GM19455 (cell line): ENCODE results near the gene MCAT.
"Not testable (repeated sequence)": the region's sequence is repeated elsewhere in the genome, so short reads cannot be mapped to it uniquely, and the experiment has no call there.

Experiments used
- ATAC-seq: cut with Tn5 transposase; IDR thresholded peaks from one replicate; pipeline ENCODE4 v1.9.1; 2021; ENCODE audit not compliant: unreplicated experiment

The MCAT gene

DNA sequence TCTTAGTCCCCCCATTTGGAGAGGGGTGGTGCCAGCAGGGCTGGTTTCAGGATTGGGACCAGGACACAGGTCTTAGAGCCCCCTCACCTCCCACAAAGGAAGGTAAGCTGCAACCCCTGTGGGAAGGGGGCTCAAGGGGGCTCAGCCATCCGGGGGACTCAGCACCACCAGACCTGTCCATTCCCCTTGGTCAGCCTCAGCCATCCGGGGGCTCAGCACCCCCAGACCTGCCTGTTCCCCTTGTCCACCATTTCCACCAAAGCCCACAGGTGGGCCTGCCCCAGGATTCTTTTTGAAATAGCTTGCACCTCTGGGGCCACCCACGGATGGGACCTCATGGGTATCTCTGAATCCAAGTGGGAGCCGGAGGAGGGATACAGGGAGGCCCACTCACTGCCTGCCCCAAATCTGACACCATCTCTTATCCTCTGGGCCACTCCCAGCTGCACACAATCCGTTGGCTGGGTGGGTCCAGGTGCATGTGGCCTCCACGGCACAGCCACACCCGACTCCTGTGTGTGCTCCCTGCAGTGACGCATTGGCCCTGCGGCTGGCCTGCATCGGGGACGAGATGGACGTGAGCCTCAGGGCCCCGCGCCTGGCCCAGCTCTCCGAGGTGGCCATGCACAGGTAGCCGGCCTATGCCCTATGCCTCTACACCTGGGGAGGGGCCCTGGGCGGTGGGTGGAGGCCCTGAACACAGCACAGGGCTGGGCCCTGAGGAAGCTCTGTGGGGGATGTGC is 15.9 kb downstream of the MCAT start:
- no peak for ATAC-seq

DNA sequence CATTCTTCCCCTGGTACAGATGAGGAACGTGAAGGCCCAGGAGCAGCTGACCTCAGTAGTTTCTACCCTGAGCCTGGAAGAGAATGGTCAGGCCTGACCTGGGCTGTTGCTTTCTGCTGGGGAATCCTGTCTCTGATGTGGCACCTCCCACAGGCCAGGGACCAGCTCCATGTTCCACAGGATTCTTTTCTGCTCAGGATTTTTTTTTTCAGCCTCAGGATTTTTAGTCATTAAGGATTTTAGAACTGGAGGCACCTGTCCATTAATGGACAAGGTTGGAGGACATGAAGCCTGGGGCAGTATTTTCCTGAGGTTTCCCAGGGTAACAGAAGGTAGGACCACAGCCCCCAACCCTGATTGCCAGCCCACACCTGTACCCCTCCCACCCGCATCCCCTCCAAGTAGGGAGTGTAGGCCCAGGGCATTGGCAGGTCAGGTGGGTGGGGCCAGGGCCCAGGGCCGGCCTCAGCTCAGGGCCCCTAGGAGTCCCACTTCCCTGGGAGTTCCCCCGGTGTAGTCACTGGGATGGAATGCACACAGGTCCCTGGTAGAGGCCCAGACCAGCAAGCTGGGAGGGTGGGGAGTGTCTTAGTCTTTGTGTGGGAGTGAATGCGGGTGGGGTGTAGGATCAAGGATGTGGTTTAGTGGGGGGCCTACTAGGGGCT is 16.6 kb downstream of the MCAT start:
- no peak for ATAC-seq

DNA sequence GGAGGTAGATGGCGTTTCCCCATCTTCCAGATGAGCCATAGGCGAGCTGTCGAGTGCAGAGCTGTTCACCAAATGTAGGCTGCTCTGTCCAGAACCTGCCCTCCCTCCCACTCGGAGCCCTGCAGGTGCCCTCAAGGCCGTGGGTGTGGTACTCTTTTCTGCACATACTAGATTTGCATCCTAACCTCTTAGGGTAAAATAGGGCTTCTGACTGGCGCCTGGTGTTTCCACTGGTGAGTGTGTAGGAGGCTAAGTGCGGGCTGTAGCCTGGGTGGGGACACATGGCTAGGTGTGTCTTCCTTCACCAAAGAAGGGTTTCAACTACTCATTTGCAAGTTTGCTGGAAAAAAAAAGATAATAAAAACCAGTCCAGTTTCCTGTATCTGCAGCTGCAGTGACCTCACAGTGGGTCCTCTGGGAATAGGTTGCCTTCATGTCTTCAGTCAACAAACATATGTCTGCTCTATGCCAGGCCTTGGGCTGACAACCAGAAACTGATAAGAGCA is 24.2 kb downstream of the MCAT start:
- peak; percentile 58 for ATAC-seq

DNA sequence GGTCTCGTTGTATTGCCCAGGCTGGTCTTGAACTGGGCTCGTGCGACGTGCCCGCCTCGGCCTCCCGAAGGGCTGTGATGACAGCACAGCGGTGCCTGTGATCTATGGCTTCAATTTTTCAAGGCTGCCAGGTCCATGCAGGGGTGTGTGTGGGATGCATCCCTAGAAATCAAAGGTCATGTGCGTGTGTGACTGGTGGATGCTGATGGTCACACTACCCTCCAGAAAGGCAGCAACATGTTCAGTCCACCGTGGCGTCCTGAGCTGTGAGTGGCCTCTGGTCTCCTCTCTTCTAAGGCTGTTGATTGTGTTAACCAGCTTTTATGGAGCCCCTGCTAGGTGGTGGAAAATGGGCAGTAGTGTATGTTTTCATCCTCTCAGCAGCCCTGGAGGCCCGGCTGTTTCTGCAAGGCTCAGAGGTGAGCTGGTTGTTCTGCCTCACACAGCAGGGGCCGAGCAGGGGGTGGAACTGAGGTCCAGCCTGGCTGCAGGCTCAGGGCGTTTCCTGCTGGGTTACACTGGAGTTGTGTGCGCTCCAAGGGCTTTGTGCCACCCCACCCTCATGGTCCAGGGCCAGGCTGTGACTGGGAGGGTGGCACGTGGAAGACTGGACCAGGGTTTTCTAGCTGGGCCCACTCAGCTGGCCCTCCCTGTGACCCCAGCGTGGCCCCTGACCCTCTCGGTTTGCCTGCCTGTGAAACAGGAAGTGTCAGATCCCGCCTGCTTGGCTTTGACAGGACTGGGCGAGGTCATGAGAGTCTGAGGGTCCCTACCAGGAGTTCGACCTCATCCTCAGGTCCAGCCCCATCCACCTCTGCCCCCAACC is 25.0 kb downstream of the MCAT start:
- ATAC-seq: no peak

DNA sequence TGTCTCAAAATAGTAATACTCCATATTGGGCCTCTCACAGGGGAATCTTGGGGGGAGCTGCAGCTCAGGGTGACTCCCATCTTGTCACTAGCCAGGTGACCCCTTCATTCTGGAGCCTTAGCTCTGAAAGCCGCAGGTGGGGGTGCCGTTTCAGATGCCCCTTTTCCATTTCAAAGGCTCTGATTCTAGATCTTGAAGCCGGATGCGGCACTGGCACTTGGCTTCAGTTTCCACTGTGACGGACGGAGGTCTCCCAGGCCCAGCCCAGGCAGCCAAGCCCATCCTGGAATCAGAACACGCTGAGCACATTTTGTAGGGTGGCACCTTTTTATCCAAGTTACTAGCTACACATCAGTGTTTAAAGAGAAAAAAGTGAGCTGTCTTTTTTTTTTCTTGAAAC is 26.3 kb downstream of the MCAT start:
- ATAC-seq: no peak

DNA sequence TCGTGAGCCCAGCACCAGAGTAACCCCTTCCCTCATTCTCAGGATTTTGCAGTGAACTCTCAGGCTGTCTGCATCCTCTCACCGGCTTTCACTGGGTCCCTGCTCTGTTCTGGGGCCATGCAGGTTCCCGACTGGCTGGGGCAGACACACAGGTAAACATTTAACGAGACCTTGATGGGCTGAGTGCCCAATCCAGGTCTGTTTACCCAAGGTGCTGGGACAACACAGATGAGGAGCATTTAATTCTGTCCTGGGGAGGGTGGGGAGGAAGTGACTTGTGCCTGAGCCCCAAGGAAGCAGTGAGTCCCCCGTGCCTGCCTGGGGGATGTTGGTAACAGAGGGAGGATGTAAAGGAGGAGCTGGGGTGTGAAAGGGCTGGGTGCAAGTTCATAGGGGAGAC is 28.2 kb downstream of the MCAT start:
- no peak for ATAC-seq

DNA sequence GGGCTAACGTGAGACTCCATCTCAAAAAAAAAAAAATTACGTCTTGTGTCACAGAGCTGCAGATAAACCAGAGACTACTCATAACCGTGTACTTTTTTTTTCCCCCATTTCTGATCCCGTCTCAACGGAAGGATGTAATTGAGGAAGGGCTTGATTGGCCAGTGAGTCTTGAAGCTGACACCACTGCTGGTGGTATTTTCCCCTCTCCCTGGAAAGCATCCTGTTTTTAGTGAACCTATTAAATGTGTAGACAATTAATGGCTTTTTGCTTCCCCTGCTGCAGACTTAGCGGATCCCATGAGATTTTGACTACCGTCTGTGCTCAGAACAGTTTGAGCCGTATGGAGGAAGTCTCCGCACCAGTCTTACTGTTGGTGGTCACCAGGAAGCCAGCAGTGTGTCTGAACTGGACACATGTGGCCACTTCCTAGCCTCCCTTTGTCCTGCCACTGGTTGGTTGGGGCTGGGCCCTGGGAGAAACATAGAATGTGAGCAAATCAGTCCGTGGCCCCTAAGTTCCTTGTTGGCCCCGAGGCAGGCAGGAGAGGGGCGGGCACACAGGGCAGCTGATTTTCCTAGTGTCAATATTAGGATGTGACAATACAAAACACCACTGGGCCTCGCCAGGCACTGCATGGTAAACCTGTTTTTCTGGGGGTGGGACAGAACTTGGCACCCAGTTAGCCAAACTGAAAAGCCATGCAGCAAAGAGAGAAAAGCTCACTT is 29.5 kb downstream of the MCAT start:
- no peak for ATAC-seq

DNA sequence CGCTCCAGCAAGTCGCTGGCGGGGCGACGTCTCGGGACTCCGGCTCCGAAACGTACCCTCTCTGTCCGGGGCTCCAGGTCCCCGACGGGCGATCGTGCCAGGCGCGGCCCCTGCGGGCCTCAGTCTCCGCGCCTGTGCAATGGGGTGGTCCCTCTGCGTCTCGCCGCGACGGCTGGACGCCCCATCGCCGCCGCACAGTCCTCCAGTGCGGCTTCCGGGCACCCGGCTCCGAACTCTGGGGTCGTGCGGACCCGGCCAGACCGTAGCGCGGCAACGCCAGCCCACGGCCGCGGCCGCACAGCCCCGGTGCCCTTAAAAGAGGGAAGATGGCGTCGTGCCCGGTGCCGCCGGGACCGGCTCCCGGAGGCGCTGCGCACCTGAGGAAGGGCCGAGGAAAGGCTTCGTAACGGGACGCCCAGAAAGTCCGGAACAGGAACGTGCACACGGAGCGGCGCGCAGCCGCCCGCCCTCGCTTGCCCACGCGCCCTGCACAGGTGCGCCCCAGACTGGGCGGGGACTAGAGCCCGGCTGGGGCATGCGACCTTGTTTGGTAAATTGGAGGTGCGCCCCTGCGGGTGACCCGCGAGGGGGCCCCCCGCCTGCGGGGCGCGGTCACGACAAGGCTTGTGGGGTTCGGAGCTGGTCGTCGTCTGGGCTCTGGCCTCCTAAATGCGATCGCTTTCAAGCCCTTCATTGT is 32.1 kb downstream of the MCAT start:
- no peak for ATAC-seq

DNA sequence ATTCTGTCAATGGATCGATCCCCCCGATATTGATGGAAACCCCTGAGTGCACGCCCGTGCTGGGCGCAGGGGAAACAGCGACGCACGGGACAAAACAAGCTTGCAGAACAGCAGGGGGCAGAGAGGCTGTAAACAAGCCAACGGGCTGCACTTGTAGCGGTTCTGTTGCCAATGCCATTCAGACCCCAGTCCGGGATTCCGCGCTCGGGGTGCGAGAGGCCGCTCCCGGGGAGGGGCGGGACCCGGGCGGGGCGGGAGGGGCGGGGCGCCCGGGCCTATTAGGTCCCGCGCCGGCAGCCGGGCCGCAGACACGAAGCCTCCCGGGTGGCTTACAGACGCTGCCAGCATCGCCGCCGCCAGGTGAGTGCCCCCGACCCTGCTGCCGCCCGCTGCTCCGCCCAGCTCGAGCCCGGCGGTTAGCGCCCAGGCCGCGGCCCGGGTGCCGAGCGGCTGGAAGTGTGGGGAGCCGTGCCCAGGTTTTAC is 32.7 kb downstream of the MCAT start, which contains the start of gene BIK:
TSS of gene BIK (plus strand) at position 307 of the 483 bp plus-strand sequence. CDS start 13,273 bp downstream, outside the sequence.
- no peak for ATAC-seq

DNA sequence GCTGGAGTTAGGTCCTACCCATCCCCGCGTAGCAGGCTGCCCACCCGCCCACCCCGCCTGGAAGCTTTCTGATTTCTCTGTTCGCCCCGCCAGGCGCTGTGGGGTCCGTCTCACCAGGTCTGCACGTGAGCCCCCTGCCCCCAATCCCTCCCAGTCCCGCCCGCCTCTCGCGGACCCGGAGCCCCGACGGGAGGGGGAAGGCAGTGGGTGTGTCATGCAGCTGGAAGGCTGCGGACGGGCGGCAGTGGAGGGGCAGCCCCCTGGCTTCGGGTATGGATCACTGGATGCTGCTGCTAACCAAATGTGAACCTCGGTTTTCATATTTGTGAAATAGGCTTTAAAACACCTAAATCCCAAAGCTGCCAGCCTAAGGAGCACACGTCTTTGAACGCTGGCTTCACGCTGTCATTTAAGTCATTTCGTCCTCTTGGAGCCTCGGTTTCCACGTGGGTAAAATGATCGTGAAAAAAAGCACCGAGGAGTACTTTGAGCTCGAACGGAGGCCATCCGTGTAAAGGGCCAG is 33.2 kb downstream of the MCAT start:
- no peak for ATAC-seq

DNA sequence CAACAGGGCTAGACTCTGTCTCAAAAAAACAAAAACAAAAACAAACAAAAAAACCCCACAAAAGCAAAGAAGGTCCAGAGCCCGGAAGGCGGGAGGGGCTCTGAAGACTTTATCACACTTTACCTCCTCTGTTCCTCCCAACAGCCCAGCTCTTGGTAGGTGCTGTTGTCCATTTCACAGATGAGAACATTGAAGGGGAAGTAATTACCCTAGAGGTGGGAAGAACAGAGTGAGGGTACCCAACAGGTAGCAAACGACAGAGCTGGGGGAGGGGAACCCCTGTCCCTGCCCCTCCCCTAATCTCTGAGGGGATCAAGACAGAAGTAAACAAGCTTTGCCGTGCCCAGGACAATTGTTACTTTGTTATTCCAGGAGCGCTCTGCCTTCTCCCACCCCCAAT is 33.7 kb downstream of the MCAT start:
- ATAC-seq: no peak

DNA sequence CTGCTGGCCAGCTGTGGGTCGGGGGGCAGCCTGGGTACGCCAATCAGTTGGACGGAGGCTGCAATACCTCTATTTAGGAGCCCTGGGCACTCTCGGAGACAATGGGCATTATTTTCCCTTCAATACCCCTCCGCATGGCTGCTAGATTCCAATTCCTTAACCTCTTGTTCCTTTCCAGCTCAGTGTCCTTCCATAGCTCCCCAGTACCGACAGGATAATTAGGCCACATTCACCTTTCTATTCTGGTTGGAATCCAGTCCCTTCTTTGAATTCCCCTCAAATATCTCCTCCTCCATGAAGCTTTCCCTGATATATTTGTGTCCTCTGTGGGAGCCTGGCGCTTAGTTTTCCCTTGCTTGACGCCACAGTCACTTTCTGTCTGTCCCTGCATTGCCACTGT is 36.9 kb downstream of the MCAT start:
- ATAC-seq: no peak

DNA sequence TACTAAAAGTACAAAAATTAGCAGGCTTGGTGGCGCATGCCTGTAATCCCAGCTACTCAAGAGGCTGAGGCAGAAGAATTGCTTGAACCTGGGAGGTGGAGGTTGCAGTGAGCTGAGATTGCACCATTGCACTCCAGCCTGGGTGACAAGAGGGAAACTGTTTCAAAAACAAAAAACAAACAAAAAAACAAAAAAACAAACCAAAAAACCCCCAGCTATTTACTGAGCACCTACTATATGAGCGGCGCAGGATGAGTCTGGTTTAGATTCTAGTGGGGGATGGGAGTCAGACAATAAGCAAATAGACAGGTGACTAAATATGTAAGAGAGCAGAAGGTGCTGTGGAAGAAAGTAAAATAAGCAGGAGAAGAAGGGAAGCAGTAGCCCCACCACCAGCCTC is 38.2 kb downstream of the MCAT start:
- ATAC-seq: not testable (repeated sequence)

DNA sequence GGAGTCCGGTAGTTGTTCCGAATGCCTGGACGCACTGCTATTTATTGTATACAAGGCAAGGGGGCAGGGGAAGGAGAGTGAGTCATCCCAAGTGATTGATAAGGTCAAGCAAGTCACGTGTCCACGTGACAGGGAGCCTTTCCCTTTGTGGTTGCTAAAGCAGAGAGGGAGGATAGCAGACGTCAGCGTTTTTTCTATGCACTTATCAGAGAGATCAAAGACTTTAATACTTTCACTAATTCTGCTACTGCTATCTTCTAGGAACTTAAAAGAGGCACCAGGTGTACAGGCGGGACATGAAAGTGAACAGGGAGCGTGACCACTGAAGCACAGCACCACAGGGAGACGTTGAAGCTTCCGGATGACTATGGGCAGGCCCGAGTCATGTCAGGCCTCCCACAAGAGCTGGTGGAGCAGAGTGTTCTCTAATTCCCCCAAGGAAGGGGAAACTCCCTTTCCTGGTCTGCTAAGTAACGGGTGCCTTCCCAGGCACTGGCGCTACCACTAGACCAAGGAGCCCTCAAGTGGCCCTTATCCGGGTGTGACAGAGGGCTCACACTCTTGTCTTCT is 39.1 kb downstream of the MCAT start:
- not testable (repeated sequence) for ATAC-seq

DNA sequence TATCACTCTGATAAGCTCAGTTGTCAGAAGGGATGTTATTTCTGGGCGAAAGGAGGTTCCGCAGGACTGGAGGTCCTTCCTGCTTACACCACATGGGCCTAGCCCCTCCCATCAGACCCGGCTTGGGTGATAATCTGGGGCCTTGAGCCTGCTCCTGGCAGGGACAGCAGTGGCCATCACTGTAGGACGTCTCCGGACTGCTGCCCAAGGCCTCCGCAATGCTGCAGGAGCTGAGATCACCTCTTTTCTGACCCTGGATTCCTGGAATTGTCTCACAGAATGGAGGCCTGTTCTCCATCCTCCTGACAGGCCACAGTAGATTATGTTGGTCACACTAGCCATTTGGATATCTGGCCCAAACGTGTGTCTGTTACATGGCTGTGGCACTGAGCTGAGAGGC is 41.9 kb downstream of the MCAT start:
- no peak for ATAC-seq

DNA sequence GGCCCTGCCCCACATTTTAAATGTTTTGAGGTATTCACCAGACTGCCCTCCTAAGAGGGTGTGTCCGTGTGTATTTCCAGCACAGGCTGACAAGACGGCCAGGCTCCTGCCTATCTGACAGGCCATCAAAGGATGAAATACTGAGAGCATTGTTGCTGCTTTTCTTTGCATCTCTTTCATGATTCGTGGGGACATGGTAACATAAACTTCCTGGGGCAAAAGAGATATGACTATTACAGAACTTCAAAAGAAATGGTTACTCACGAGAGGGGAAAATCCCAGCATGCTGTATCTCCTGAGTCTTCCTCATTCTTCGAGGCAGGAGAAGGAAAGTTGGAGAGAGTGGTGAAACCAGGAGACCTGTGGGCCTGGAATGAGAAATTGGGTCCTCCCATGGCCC is 43.0 kb downstream of the MCAT start:
- no peak for ATAC-seq

DNA sequence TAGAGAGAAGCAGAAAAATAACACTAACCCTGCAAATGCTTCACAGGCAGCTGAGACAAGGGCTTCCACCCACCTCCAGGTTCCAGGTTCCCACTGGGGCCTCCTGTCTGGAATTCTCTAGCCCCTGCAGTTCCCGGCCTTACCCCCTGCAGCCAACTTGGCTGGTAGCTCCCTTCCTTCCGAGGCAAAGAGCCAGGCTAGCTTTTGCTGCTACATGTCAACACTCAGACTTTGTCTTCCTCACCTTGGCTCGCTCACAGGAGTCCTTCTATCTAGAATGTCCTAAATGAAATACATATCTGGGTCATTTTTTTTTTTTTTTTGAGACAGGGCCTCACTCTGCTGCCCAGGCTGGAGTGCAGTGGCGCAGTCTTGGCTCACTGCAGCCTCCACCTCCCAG is 44.1 kb downstream of the MCAT start:
- ATAC-seq: no peak

DNA sequence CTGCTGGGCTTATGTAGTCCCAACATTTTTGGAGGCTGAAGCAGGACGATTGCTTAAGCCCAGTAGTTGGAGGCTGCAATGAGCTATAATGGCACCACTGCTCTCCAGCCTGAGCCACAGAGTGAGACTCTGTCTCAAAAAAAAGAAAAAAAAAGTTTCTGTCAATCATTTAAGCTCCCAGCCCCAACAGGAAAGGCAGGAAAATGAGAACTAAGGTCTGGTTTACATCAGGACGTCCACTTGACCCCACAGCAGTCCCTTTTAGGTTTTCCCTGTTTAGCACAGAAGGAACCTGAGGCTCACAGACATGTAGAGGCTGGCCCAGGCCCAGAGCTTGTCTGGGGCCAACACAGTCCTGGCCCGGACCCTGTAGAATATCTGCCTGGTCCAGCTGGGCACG is 44.8 kb downstream of the MCAT start:
- ATAC-seq: no peak

DNA sequence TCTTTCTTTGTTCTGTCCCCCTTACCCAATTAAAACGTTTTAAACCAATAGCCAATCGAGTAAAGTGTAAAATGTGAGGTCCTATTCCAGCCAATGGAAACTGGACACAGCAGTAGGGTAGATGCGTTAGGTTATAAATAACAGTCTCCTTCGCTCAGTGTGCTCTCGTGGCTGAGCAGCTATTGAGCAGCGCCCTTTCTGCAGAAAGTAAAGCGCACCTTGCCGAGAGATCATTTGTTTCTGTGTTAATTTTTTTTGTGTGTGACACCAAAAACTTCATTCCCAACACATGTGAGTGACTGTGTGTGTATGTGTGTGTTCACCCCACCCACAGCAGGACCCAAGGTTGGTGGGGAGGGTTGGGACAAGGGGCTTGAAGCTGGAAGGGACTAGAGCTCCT is 46.8 kb downstream of the MCAT start:
- ATAC-seq: no peak

DNA sequence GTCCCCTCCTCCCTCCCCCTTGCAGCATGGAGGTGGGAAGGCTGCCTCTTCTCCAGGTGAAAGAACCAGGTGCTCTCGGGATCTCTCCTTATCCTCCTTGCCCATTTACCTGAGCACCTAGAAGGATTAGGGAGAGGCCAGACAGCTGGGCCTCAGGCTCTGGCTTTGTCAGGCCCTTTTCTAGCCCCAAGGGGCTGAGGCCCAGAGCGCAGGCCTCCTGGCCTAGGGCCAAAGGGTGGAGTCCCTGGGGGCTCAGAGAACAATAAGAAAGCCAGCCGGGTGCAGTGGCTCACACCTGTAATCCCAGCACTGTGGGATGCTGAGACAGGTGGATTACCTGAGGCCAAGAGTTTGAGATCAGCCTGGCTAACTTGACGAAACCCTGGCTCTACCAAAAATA is 48.6 kb downstream of the MCAT start:
- ATAC-seq: no peak
